GM06990 (cell line): ENCODE measurements around the gene CD37.

Experiments used
- DNase-seq: peaks from one replicate; pipeline ENCODE4 v3.0.0-alpha.2; 2011; ENCODE audit not compliant: insufficient read length; ENCODE audit errors: extremely low read depth
- H3K27me3 ChIP-seq: replicated peaks from 2 replicates; pipeline ENCODE4 v1.6.0; 2011; ENCODE audit warnings: low read length; ENCODE audit not compliant: control insufficient read depth, insufficient read depth
- H3K36me3 ChIP-seq: 2 replicates; pipeline ENCODE4 v1.5.1; 2011; ENCODE audit warnings: low read length; ENCODE audit not compliant: control insufficient read depth, insufficient read depth
- H3K4me3 ChIP-seq: replicated peaks from 2 replicates; pipeline ENCODE4 v1.5.1; 2011; ENCODE audit warnings: low read depth, mild to moderate bottlenecking, control low read depth, low read length
- CTCF ChIP-seq: IDR thresholded peaks from 2 replicates; pipeline ENCODE4 v1.5.1; 2011; ENCODE audit warnings: low read length, control low read depth, mild to moderate bottlenecking, inconsistent platforms; ENCODE audit not compliant: insufficient read depth, poor library complexity, severe bottlenecking

CD37 gene

DNA sequence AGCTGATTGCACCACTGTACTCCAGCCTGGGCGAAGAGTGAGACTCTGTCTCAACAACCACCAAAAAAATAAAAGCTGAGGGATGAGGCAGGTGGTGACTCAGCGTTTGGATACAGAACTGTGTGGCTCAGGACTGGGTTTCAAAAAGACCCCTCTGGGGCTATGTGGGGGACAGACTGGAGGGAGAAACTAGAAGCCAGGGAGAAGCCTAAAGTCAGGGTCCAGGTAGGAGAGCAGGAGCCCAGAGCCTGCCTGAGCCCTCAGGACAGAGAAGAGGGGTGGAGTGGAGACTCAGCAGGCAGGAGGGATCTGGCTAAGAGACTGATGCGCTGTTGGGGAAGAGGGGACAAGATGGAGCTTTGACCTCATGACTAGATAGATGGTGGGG, 1.8 kb upstream of the CD37 start:
- peak overlapping the region; percentile 25 for H3K4me3 ChIP-seq
- no peak for DNase-seq
- no peaks in the 10 kb centered on the region for H3K27me3 ChIP-seq
- no peak for TF ChIP-seq CTCF
- peaks cover 10% of the 10 kb centered on the region for H3K36me3 ChIP-seq

DNA sequence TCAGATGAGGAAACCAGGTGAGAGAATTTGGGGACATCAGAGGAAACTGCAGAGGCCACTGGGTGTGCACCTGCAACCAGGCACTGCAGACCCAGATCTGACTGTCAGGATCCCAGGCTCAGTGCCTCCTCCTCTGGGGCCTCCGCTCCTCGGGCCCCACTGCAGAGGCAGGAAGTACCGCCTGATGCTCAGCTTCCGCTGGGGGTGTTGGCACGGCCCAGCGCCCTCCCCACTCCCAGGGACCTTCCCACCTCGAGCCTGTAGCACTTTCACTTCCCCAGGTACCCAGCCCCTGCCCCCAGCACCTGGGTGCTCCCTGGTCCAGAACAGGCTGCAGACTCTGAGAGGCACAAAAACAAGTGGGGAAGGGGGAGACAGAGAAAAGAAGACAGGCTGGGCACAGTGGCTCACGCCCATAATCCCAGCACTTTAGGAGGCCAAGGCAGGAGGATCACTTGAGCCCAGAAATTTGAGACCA, 1.4 kb upstream of the CD37 start:
- peak; percentile 91 for DNase-seq

GRCh38 chr19:49335784-49336481, 727 bp downstream of the CD37 start:
- Histone ChIP-seq H3K4me3 (peak overlapping the region; percentile 91), H3K27me3 (no peaks in the 10 kb centered on the region), H3K36me3 (peaks cover 14% of the 10 kb centered on the region)
- no peak for DNase-seq
- TF ChIP-seq CTCF, result no peak

More for the DNA sequence above, 1.4 kb upstream of the CD37 start:
- H3K27me3 ChIP-seq, result no peaks in the 10 kb centered on the region
- TF ChIP-seq CTCF, result no peak
- peak overlapping the region; percentile 25 for H3K4me3 ChIP-seq
- H3K36me3 ChIP-seq, result peaks cover 11% of the 10 kb centered on the region

- Histone ChIP-seq H3K4me3 (peak overlapping the region; percentile 91), H3K36me3 (peaks cover 18% of the 10 kb centered on the region), H3K27me3 (no peaks in the 10 kb centered on the region)
- no peak for DNase-seq
- no peak for TF ChIP-seq CTCF
These were observed 1.5 kb downstream of the CD37 start for GRCh38 chr19:49336482-49337266.

- peaks cover 18% of the 10 kb centered on the region for H3K36me3 ChIP-seq
- no peak for TF ChIP-seq CTCF
- H3K27me3 ChIP-seq, result no peaks in the 10 kb centered on the region
- no peak for DNase-seq
- H3K4me3 ChIP-seq, result peak overlapping the region; percentile 91
These were observed 2.2 kb downstream of the CD37 start for GRCh38 chr19:49337267-49338022.
